ENCODE results near the gene MRPL42.
"Not testable (repeated sequence)": the region's sequence is repeated elsewhere in the genome, so short reads cannot be mapped to it uniquely, and the experiment has no call there.

GRCh38 chr12:93558685-93559084 is 91.4 kb downstream of the MRPL42 start:
- not testable (repeated sequence) for TF ChIP-seq POLR2AphosphoS5 (IDR thresholded peaks at IDR 0.05); CTCF (IDR thresholded peaks at IDR 0.05 in 8 of 11, conservative IDR thresholded peaks at IDR 0.05 in 3 of 11); POLR2A (IDR thresholded peaks at IDR 0.05)
